A549 treated with RU486 at 1 μM for 4 hours (cell line): ENCODE data around the gene SMCHD1. TPM values are rescaled to one million over a fixed set of nuclear protein-coding genes. Genes with fewer than 3 reads are reported as not detected.

Experiments used
- total RNA-seq: library from RNA; stranded (reverse); fragments of 200-300 nt; extraction: Qiagen RNA extraction; gene quantifications from 5 replicates; pipeline ENCODE4 v1.2.3, GENCODE V29; 2022; ENCODE audit warnings: low read depth

Gene SMCHD1
- total RNA-seq = 12.0 to 25.2 TPM (median 15.4 TPM) in 5 replicates

GRCh38 chr18:2655178-2655953, at the start of gene SMCHD1:
SMCHD1 (plus strand) TSS chr18:2655726; CDS start chr18:2656076, 350 bp downstream.

GRCh38 chr18:2846636-2847316, 191.2 kb downstream of the SMCHD1 start, which contains the start of gene EMILIN2:
EMILIN2 (plus strand) TSS chr18:2847006; CDS start chr18:2847189, 183 bp downstream.

Other genes with a start within 250 kb of the SMCHD1 start
- 5.0 to 6.2 TPM (median 5.6 TPM) in 5 replicates for gene METTL4, start 84.2 kb upstream of the SMCHD1 start, total RNA-seq
- 8.5 to 17.2 TPM (median 14.1 TPM) in 5 replicates for gene NDC80, start 84.2 kb upstream of the SMCHD1 start, total RNA-seq
- 8.9 to 14.7 TPM (median 13.9 TPM) in 5 replicates for gene EMILIN2, start 191.3 kb downstream of the SMCHD1 start, total RNA-seq